Thyroid gland (tissue), 4 donors: ENCODE results near the gene EHMT1. TPM values are rescaled to one million over a fixed set of nuclear protein-coding genes. Genes with fewer than 3 reads are reported as not detected.

Experiments used
- DNase-seq, 2 donors: peaks; one replicate each; pipeline ENCODE4 v3.0.0-alpha.2; 2019
- H3K27ac ChIP-seq, 3 donors: fragments of 200-600 bp; sonication (generic); 1 replicate in 2 of 3; 2 replicates in 1 of 3; pipeline ENCODE4 v1.5.1; 2016 to 2019; ENCODE audit warnings: mild to moderate bottlenecking in 1 of 3, moderate library complexity in 1 of 3
- H3K27me3 ChIP-seq: fragments of 200-600 bp; sonication (generic); one replicate; pipeline ENCODE4 v1.5.1; 2019
- H3K36me3 ChIP-seq, 2 donors: fragments of 200-600 bp; sonication (generic); one replicate each; pipeline ENCODE4 v1.5.1; 2016 to 2019
- H3K4me1 ChIP-seq, 2 donors: fragments of 200-600 bp; sonication (generic); one replicate each; pipeline ENCODE4 v1.5.1; 2017 to 2019
- H3K4me3 ChIP-seq, 3 donors: fragments of 200-600 bp; sonication (generic); replicated peaks in 1 of 3; 1 replicate in 2 of 3; 2 replicates in 1 of 3; pipeline ENCODE4 v1.5.1; 2016; ENCODE audit warnings: mild to moderate bottlenecking in 1 of 3
- H3K9me3 ChIP-seq: fragments of 200-600 bp; sonication (generic); one replicate; pipeline ENCODE4 v1.5.1; 2017
- CTCF ChIP-seq, 6 experiments: fragments of 200-600 bp in 3 of 6; fragments of 450-650 bp in 3 of 6; sonication (generic) in 3 of 6; IDR thresholded peaks; one replicate each; pipeline ENCODE4 v1.5.1; 2016 to 2019; ENCODE audit warnings: antibody characterized with exemption in 6 of 6, mild to moderate bottlenecking in 2 of 6, inconsistent platforms in 1 of 6, moderate library complexity in 1 of 6
- POLR2A ChIP-seq, 2 donors: fragments of 450-650 bp; IDR thresholded peaks; one replicate each; pipeline ENCODE4 v1.6.1; 2017; ENCODE audit warnings: antibody characterized with exemption in 2 of 2, mild to moderate bottlenecking in 2 of 2, moderate library complexity in 1 of 2
- WGBS, 2 donors: methylation state at CpG; one replicate each; pipeline ENCODE4 v1.1.5; 2017; 5-methylcytosine and 5-hydroxymethylcytosine counted together
- intact Hi-C: fragments of 100-400 bp; cut with DNase I; formaldehyde crosslinking; loops from one replicate; pipeline ENCODE4 v1.15.1; 2023
- total RNA-seq, 4 donors: library from RNA; depleted of rRNA; stranded (reverse); fragments of >200 nt; gene quantifications; one replicate each; pipeline ENCODE4 v1.2.3, GENCODE V29; 2016

The EHMT1 gene
- total RNA-seq, 4 donors from 2014 or later: 56.8 to 99.5 (median 94.4) TPM

- Histone ChIP-seq H3K36me3 (peaks cover 32 to 41% of the 10 kb centered on the region in 2 donors), H3K4me3 (no peak overlapping the region), H3K27ac (no peak overlapping the region), H3K4me1 (no peaks in the 10 kb centered on the region), H3K27me3 (no peaks in the 10 kb centered on the region), H3K9me3 (no peaks in the 10 kb centered on the region)
- no peak for TF ChIP-seq CTCF (IDR thresholded peaks at IDR 0.05)
- no peak for TF ChIP-seq POLR2A (IDR thresholded peaks at IDR 0.05)
- DNase-seq: no peak
- WGBS, 2 donors: 95 to 97% methylated on average over 12 to 19 of the region's 19 CpGs
- intact Hi-C loops: no loop called here
These were observed 167.7 kb downstream of the EHMT1 start for GRCh38 chr9:137786511-137786920.

GRCh38 chr9:137787381-137787780, 168.6 kb downstream of the EHMT1 start:
- no peak for TF ChIP-seq POLR2A (IDR thresholded peaks at IDR 0.05)
- TF ChIP-seq CTCF (IDR thresholded peaks at IDR 0.05): no peak
- Histone ChIP-seq H3K36me3 (peaks cover 29 to 37% of the 10 kb centered on the region in 2 donors), H3K27ac (no peak overlapping the region), H3K27me3 (no peaks in the 10 kb centered on the region), H3K4me1 (no peaks in the 10 kb centered on the region), H3K4me3 (no peak overlapping the region), H3K9me3 (no peaks in the 10 kb centered on the region)
- intact Hi-C loops: no loop called here
- 84 to 92% methylated on average over 4 to 14 of the region's 15 CpGs for WGBS, 2 donors
- DNase-seq: no peak

- Histone ChIP-seq H3K27ac (no peak overlapping the region), H3K27me3 (no peaks in the 10 kb centered on the region), H3K9me3 (no peaks in the 10 kb centered on the region), H3K4me1 (no peaks in the 10 kb centered on the region), H3K36me3 (peaks cover 26 to 33% of the 10 kb centered on the region in 2 donors), H3K4me3 (no peak overlapping the region)
- TF ChIP-seq CTCF (IDR thresholded peaks at IDR 0.05): no peak
- TF ChIP-seq POLR2A (IDR thresholded peaks at IDR 0.05): no peak
- 92 to 93% methylated on average over 10 to 14 of the region's 18 CpGs for WGBS, 2 donors
- intact Hi-C loops: no loop called here
- DNase-seq: no peak
These were observed 169.1 kb downstream of the EHMT1 start for GRCh38 chr9:137787786-137788505.

- peaks cover 25 to 34% of the 10 kb centered on the region in 2 donors for H3K36me3 ChIP-seq
- DNase-seq: no peak
- H3K9me3 ChIP-seq: no peaks in the 10 kb centered on the region
- H3K4me1 ChIP-seq: no peaks in the 10 kb centered on the region
- no peak overlapping the region for H3K27ac ChIP-seq
- 90 to 91% methylated on average over 59 of the region's 59 CpGs for WGBS, 2 donors
- intact Hi-C loops: no loop called here
- TF ChIP-seq CTCF (IDR thresholded peaks at IDR 0.05) (no peak), POLR2A (IDR thresholded peaks at IDR 0.05) (no peak)
- H3K4me3 ChIP-seq: no peak overlapping the region
- no peaks in the 10 kb centered on the region for H3K27me3 ChIP-seq
These were observed 169.9 kb downstream of the EHMT1 start for GRCh38 chr9:137788561-137789294.
